ENCODE data around the gene SERPINB8. TPM values are rescaled to one million over a fixed set of nuclear protein-coding genes. Genes with fewer than 3 reads are reported as not detected.

The SERPINB8 gene
- total and polyA plus RNA-seq, 2 of the 13 experiments (the other 11 are each of a cell fraction or from before 2014, with no cell fraction given) = 0.95 to 2.2 TPM

- FAIRE-seq (no peak), DNase-seq (ENCODE audit: low spot score) (no peak), ATAC-seq (no peak)
- in situ Hi-C loops (cut with HindIII; ENCODE audit: extremely low pct_ligation_motif_present, low pct_unique_long_range_greater_than_20kb) = no loop called here
- no peak overlapping the region for H3K4me2 ChIP-seq (ENCODE audit: low read depth, low read length)
- no peak overlapping the region for H3K27ac ChIP-seq (ENCODE audit: extremely low read length, insufficient read depth, low read length)
- H4K20me1 ChIP-seq (ENCODE audit: insufficient read depth, low read length) = no peaks in the 10 kb centered on the region
- no peak for TF ChIP-seq KDM5A (IDR thresholded peaks at IDR 0.05; ENCODE audit: borderline replicate concordance, low read length)
- H3K79me2 ChIP-seq (ENCODE audit: insufficient read depth, low read length) = no peaks in the 10 kb centered on the region
- 0% methylated on average over 3 of the region's 3 CpGs for WGBS (ENCODE audit: low lambda C conversion rate)
- intact Hi-C loops (cut with micrococcal nuclease; ENCODE audit: unreplicated experiment) = loop anchor here (2.0 to 5.0 kb wide), 2 partner anchors 387 to 1071 kb away; no protein-coding TSS in a partner anchor
- CTCF ChIA-PET (ENCODE audit: low intra/inter-chr PET ratio, low total read pairs) = interaction anchor here (0.9 kb wide), 1 partner anchor 84 kb away, joined by 3 read pairs; no protein-coding TSS in a partner anchor
- H3K9me3 ChIP-seq (ENCODE audit: low read length) = no peaks in the 10 kb centered on the region
- no peak overlapping the region for H2AFZ ChIP-seq (ENCODE audit: low read length)
- POLR2A ChIA-PET = no interaction called here
- H3K4me3 ChIP-seq (replicated peaks in 1 of 3; ENCODE audit: insufficient read depth in 1 of 3, low read depth in 2 of 3, low read length in 3 of 3) = no peak overlapping the region
- H3K4me1 ChIP-seq (ENCODE audit: insufficient read depth, low read length) = no peaks in the 10 kb centered on the region
- no peaks in the 10 kb centered on the region for H3K36me3 ChIP-seq (replicated peaks in 1 of 2; ENCODE audit: control insufficient read depth in 1 of 2, insufficient read depth in 2 of 2, low read length in 2 of 2)
- no peaks in the 10 kb centered on the region for H3K27me3 ChIP-seq (ENCODE audit: control insufficient read depth in 1 of 2, insufficient read depth in 2 of 2, low read length in 2 of 2)
- no peak overlapping the region for H3K9ac ChIP-seq (ENCODE audit: insufficient read depth, low read depth, low read length)
- BruUV-seq (replicated peaks) = no TSS peak
Measured at GRCh38 chr18:64019922-64020756, 50.3 kb downstream of the SERPINB8 start.

- Histone ChIP-seq H3K4me3 (replicated peaks in 1 of 3; ENCODE audit: insufficient read depth in 1 of 3, low read depth in 2 of 3, low read length in 3 of 3) (no peak overlapping the region), H3K9me3 (ENCODE audit: low read length) (no peaks in the 10 kb centered on the region), H3K4me2 (ENCODE audit: low read depth, low read length) (no peak overlapping the region), H3K79me2 (ENCODE audit: insufficient read depth, low read length) (no peaks in the 10 kb centered on the region), H3K27me3 (ENCODE audit: control insufficient read depth in 1 of 2, insufficient read depth in 2 of 2, low read length in 2 of 2) (peaks cover 0 to 1% of the 10 kb centered on the region in 2 experiments; a peak in 1 of 5 replicates), H3K9ac (ENCODE audit: insufficient read depth, low read depth, low read length) (no peak overlapping the region), H2AFZ (ENCODE audit: low read length) (no peak overlapping the region), H3K36me3 (replicated peaks in 1 of 2; ENCODE audit: control insufficient read depth in 1 of 2, insufficient read depth in 2 of 2, low read length in 2 of 2) (no peaks in the 10 kb centered on the region), H4K20me1 (ENCODE audit: insufficient read depth, low read length) (no peaks in the 10 kb centered on the region), H3K27ac (ENCODE audit: extremely low read length, insufficient read depth, low read length) (no peak overlapping the region), H3K4me1 (ENCODE audit: insufficient read depth, low read length) (no peaks in the 10 kb centered on the region)
- ChIA-PET CTCF (ENCODE audit: low intra/inter-chr PET ratio, low total read pairs) (no interaction called here), POLR2A (no interaction called here)
- WGBS (ENCODE audit: low lambda C conversion rate) = 73% methylated on average over 20 of the region's 20 CpGs
- ATAC-seq (no peak), FAIRE-seq (no peak), DNase-seq (ENCODE audit: low spot score) (no peak)
- TF ChIP-seq ZNF766 (CRISPR knock-in tag; IDR thresholded peaks at IDR 0.05; ENCODE audit: borderline replicate concordance) (no peak), ZNF224 (CRISPR knock-in tag; IDR thresholded peaks at IDR 0.05) (no peak)
- in situ Hi-C loops (cut with HindIII; ENCODE audit: extremely low pct_ligation_motif_present, low pct_unique_long_range_greater_than_20kb) = no loop called here
- BruUV-seq (replicated peaks) = no TSS peak
- intact Hi-C loops (cut with micrococcal nuclease; ENCODE audit: unreplicated experiment) = no loop called here
Measured at GRCh38 chr18:64026350-64026749, 56.5 kb downstream of the SERPINB8 start.
